CD14-positive monocyte (primary cell): ENCODE results near the gene DGKH. TPM values are rescaled to one million over a fixed set of nuclear protein-coding genes. Genes with fewer than 3 reads are reported as not detected.

Source experiments
- DNase-seq, 3 donors: peaks; one replicate each; pipeline ENCODE4 v3.0.0-alpha.2; 2011 to 2022
- H2AFZ ChIP-seq: 2 replicates; pipeline ENCODE4 v1.6.0; 2012; ENCODE audit warnings: mild to moderate bottlenecking, low read depth, low read length, inconsistent platforms; ENCODE audit not compliant: insufficient read depth, poor library complexity, severe bottlenecking
- H3K27ac ChIP-seq, 2 donors: 1 replicate in 1 of 2; 2 replicates in 1 of 2; pipeline ENCODE4 v1.5.1; 2012 to 2013; ENCODE audit warnings: low read length in 2 of 2, control low read depth in 1 of 2, inconsistent platforms in 1 of 2, low read depth in 1 of 2, mild to moderate bottlenecking in 1 of 2
- H3K27me3 ChIP-seq, 2 donors: one replicate each; pipeline versions ENCODE4 v1.6.0 to v1.6.1; 2011 to 2013; ENCODE audit warnings: low read length in 2 of 2; ENCODE audit not compliant: control insufficient read depth in 2 of 2, insufficient read depth in 2 of 2
- H3K36me3 ChIP-seq, 2 donors: replicated peaks in 1 of 2; 1 replicate in 1 of 2; 2 replicates in 1 of 2; pipeline versions ENCODE4 v1.5.1 to v1.6.1; 2012 to 2013; ENCODE audit warnings: low read length in 2 of 2, control low read depth in 1 of 2, inconsistent platforms in 1 of 2, mild to moderate bottlenecking in 1 of 2; ENCODE audit not compliant: insufficient read depth in 2 of 2, control insufficient read depth in 1 of 2
- H3K4me1 ChIP-seq, 2 donors: 1 replicate in 1 of 2; 2 replicates in 1 of 2; pipeline versions ENCODE4 v1.5.1 to v1.6.1; 2012 to 2013; ENCODE audit warnings: low read length in 2 of 2, control low read depth in 1 of 2, inconsistent platforms in 1 of 2, mild to moderate bottlenecking in 1 of 2, moderate library complexity in 1 of 2; ENCODE audit not compliant: insufficient read depth in 2 of 2, control insufficient read depth in 1 of 2
- H3K4me2 ChIP-seq: replicated peaks from 2 replicates; pipeline ENCODE3; 2012; ENCODE audit warnings: low read length, moderate library complexity, mild to moderate bottlenecking; ENCODE audit not compliant: poor library complexity, severe bottlenecking; ENCODE audit errors: extremely low read depth
- H3K4me3 ChIP-seq, 3 experiments: fragments of 200-600 bp in 1 of 3; sonication (generic) in 1 of 3; replicated peaks in 1 of 3; 1 replicate in 2 of 3; 2 replicates in 1 of 3; pipeline ENCODE4 v1.5.1; 2011 to 2013; ENCODE audit warnings: low read length in 3 of 3, mild to moderate bottlenecking in 3 of 3, control low read depth in 2 of 3, low read depth in 2 of 3, inconsistent platforms in 1 of 3, moderate library complexity in 1 of 3
- H3K79me2 ChIP-seq: 2 replicates; pipeline ENCODE4 v1.6.0; 2012; ENCODE audit warnings: mild to moderate bottlenecking, control low read depth, inconsistent platforms, low read length, moderate library complexity; ENCODE audit not compliant: insufficient read depth
- H3K9ac ChIP-seq: 2 replicates; pipeline ENCODE4 v1.6.0; 2017; ENCODE audit warnings: low read length, mild to moderate bottlenecking; ENCODE audit not compliant: insufficient read depth, poor library complexity, severe bottlenecking
- H3K9me3 ChIP-seq, 2 donors: replicated peaks in 1 of 2; 1 replicate in 1 of 2; 2 replicates in 1 of 2; pipeline versions ENCODE4 v1.5.1 to v1.6.1; 2012 to 2013; ENCODE audit warnings: low read length in 2 of 2, control low read depth in 1 of 2; ENCODE audit not compliant: control insufficient read depth in 1 of 2, insufficient read depth in 1 of 2
- H4K20me1 ChIP-seq: 2 replicates; pipeline ENCODE4 v1.6.0; 2012; ENCODE audit warnings: mild to moderate bottlenecking, low read length, control low read depth, moderate library complexity; ENCODE audit not compliant: insufficient read depth
- H3K27ac Mint-ChIP-seq, 7 donors: one replicate each; pipeline ENCODE4 v1.8.0; 2020; ENCODE audit warnings: mild to moderate bottlenecking in 7 of 7, mixed read lengths in 7 of 7, moderate library complexity in 6 of 7, inconsistent platforms in 2 of 7
- H3K27me3 Mint-ChIP-seq, 3 donors: one replicate each; pipeline ENCODE4 v1.8.0; 2021 to 2022; ENCODE audit warnings: low read depth in 3 of 3, mild to moderate bottlenecking in 3 of 3, mixed read lengths in 3 of 3, moderate library complexity in 3 of 3, inconsistent platforms in 1 of 3
- H3K36me3 Mint-ChIP-seq, 2 donors: one replicate each; pipeline ENCODE4 v1.8.0; 2020; ENCODE audit warnings: mixed read lengths in 2 of 2, inconsistent platforms in 1 of 2, mild to moderate bottlenecking in 1 of 2
- H3K4me1 Mint-ChIP-seq: one replicate; pipeline ENCODE4 v1.8.0; 2020; ENCODE audit warnings: mild to moderate bottlenecking, mixed read lengths
- H3K4me3 Mint-ChIP-seq, 2 donors: one replicate each; pipeline ENCODE4 v1.8.0; 2020; ENCODE audit warnings: mild to moderate bottlenecking in 2 of 2, mixed read lengths in 2 of 2, moderate library complexity in 1 of 2
- H3K9me3 Mint-ChIP-seq, 7 donors: one replicate each; pipeline ENCODE4 v1.8.0; 2020 to 2022; ENCODE audit warnings: mixed read lengths in 7 of 7, mild to moderate bottlenecking in 6 of 7, moderate library complexity in 6 of 7, inconsistent platforms in 2 of 7
- CTCF ChIP-seq: fragments of 200-600 bp; IDR thresholded peaks from one replicate; pipeline ENCODE4 v1.8.0; 2022; ENCODE audit warnings: antibody characterized with exemption, mild to moderate bottlenecking
- WGBS: methylation state at CpG from one replicate; pipeline ENCODE4 v1.1.5; 2013; ENCODE audit warnings: missing lambda C conversion rate; ENCODE audit not compliant: insufficient coverage; 5-methylcytosine and 5-hydroxymethylcytosine counted together
- intact Hi-C, 2 donors: fragments of 100-400 bp; cut with micrococcal nuclease; formaldehyde crosslinking; loops; one replicate each; pipeline versions ENCODE4 v1.15.0 to v1.15.1; 2023
- polyA plus RNA-seq, 3 donors: library from polyadenylated mRNA; depleted of rRNA in 1 of 3; unstranded in 2 of 3; stranded (reverse) in 1 of 3; fragments of 300-500 nt in 2 of 3; fragments of >200 nt in 1 of 3; fragmentation: Illumina TruSeq in 2 of 3; gene quantifications; 1 replicate in 2 of 3; 2 replicates in 1 of 3; pipeline ENCODE4 v1.2.3, GENCODE V29; 2012 to 2021

The DGKH gene
- polyA plus RNA-seq, 3 donors = 0.10 to 0.79 (median 0.15) TPM

- WGBS = 85% methylated on average over 2 of the region's 3 CpGs
- Histone ChIP-seq H3K9ac (no peak overlapping the region), H3K36me3 (no peaks in the 10 kb centered on the region), H3K4me3 (no peak overlapping the region), H3K27ac (no peak overlapping the region), H3K4me1 (peaks cover 6% of the 10 kb centered on the region in 2 donors), H2AFZ (no peak overlapping the region), H3K79me2 (peaks cover 4% of the 10 kb centered on the region), H4K20me1 (no peaks in the 10 kb centered on the region), H3K4me2 (no peak overlapping the region), H3K27me3 (no peaks in the 10 kb centered on the region), H3K9me3 (no peaks in the 10 kb centered on the region)
- intact Hi-C loops = no loop called here
- DNase-seq = no peak
- Mint-ChIP-seq H3K27ac (no peak overlapping the region), H3K36me3 (no peaks in the 10 kb centered on the region), H3K4me1 (peaks cover 5% of the 10 kb centered on the region), H3K9me3 (peaks cover 2 to 9% (median 4%) of the 10 kb centered on the region in 7 donors), H3K4me3 (no peak overlapping the region), H3K27me3 (peaks cover 1 to 2% (median 2%) of the 10 kb centered on the region in 3 donors)
- TF ChIP-seq CTCF = no peak
Measured at GRCh38 chr13:42266473-42266872, 218.0 kb downstream of the DGKH start.

- peak overlapping the region; percentile 99 for H2AFZ ChIP-seq
- Mint-ChIP-seq H3K4me3 (no peak overlapping the region), H3K27ac (peak overlapping the region in 2 of 7 donors; percentile 26 to 32)
Measured at GRCh38 chr13:42270160-42270856, 221.9 kb downstream of the DGKH start.

More at GRCh38 chr13:42270160-42270856, 221.9 kb downstream of the DGKH start:
- WGBS = 100% methylated on average over 5 of the region's 6 CpGs
- no peak for DNase-seq
- Histone ChIP-seq H3K36me3 (no peaks in the 10 kb centered on the region), H3K27ac (no peak overlapping the region), H3K4me2 (no peak overlapping the region), H3K27me3 (no peaks in the 10 kb centered on the region), H4K20me1 (peaks cover 2% of the 10 kb centered on the region), H3K4me1 (peaks cover 34 to 38% of the 10 kb centered on the region in 2 donors), H3K9ac (no peak overlapping the region), H3K4me3 (no peak overlapping the region), H3K79me2 (peaks cover 34% of the 10 kb centered on the region), H3K9me3 (no peaks in the 10 kb centered on the region)
- H3K9me3 Mint-ChIP-seq = peaks cover 0 to 7% (median 4%) of the 10 kb centered on the region in 7 donors
- peaks cover 30% of the 10 kb centered on the region for H3K4me1 Mint-ChIP-seq
- intact Hi-C loops = no loop called here
- no peaks in the 10 kb centered on the region for H3K36me3 Mint-ChIP-seq
- H3K27me3 Mint-ChIP-seq = peaks cover 0 to 2% (median 1%) of the 10 kb centered on the region in 3 donors
- TF ChIP-seq CTCF = no peak
